K562 (cell line): Measurements from ENCODE around the gene WIF1. TPM values are rescaled to one million over a fixed set of nuclear protein-coding genes. Genes with fewer than 3 reads are reported as not detected.

ENCODE experiments used
- BRD4 ChIP-seq: fragments of 200-600 bp; sonication (generic); IDR thresholded peaks from 2 replicates; pipeline ENCODE4 v1.6.1; 2017; ENCODE audit warnings: inconsistent platforms
- CHD4 ChIP-seq: fragments of 200-600 bp; sonication (generic); IDR thresholded peaks from 3 replicates; pipeline ENCODE4 v1.6.1; 2012; ENCODE audit warnings: low read depth, mild to moderate bottlenecking, mixed read lengths, low read length, inconsistent platforms; ENCODE audit not compliant: insufficient read depth, insufficient replicate concordance, poor library complexity, severe bottlenecking
- CREB3 ChIP-seq: fragments of 450-650 bp; conservative IDR thresholded peaks from 2 replicates; pipeline ENCODE4 v1.6.1; 2016; ENCODE audit warnings: missing genetic modification characterization, low read depth, mild to moderate bottlenecking, missing compliant biosample characterization, moderate library complexity
- MTF1 ChIP-seq: fragments of 250-450 bp; sonication (Bioruptor Pico); IDR thresholded peaks from 2 replicates; pipeline ENCODE4 v1.9.0; 2021; ENCODE audit warnings: moderate library complexity, mild to moderate bottlenecking, inconsistent platforms, borderline replicate concordance
- NFIX ChIP-seq: fragments of 250-450 bp; sonication (Bioruptor Pico); IDR thresholded peaks from 2 replicates; pipeline ENCODE4 v1.4.0; 2020; ENCODE audit warnings: low read depth, mild to moderate bottlenecking, moderate library complexity
- PHF21A ChIP-seq: fragments of 450-650 bp; IDR thresholded peaks from 2 replicates; pipeline ENCODE4 v1.6.1; 2017; ENCODE audit warnings: low read depth, borderline replicate concordance
- TEAD4 ChIP-seq, 2 experiments: sonication (generic) in 1 of 2; formaldehyde crosslinking in 1 of 2; IDR thresholded peaks; 2 replicates each; pipeline versions ENCODE4 v1.6.1 to v1.8.0; 2012 to 2022; ENCODE audit warnings: borderline replicate concordance in 1 of 2, inconsistent platforms in 1 of 2, low read length in 1 of 2, mild to moderate bottlenecking in 1 of 2, missing genetic modification reagents in 1 of 2
- XRCC3 ChIP-seq: fragments of 450-650 bp; IDR thresholded peaks from 2 replicates; pipeline ENCODE4 v1.6.1; 2017; ENCODE audit warnings: mild to moderate bottlenecking, moderate library complexity
- ZKSCAN1 ChIP-seq: fragments of 150-350 bp; IDR thresholded peaks from 2 replicates; pipeline ENCODE4 v1.6.1; 2016; ENCODE audit warnings: low read depth, low read length
- ZNF24 ChIP-seq: fragments of 450-650 bp; IDR thresholded peaks from 2 replicates; pipeline ENCODE4 v1.6.1; 2016
- ZNF354B ChIP-seq: fragments of 250-450 bp; sonication (Bioruptor Pico); IDR thresholded peaks from 2 replicates; pipeline ENCODE4 v1.4.0; 2020
- ZNF668 ChIP-seq: fragments of 250-450 bp; sonication (Bioruptor Pico); IDR thresholded peaks from 2 replicates; pipeline ENCODE4 v1.8.0; 2022; ENCODE audit warnings: mild to moderate bottlenecking, inconsistent platforms
- polyA plus RNA-seq, 8 experiments: library from polyadenylated mRNA; depleted of rRNA in 4 of 8; stranded (reverse) in 5 of 8; unstranded in 3 of 8; fragments of >200 nt; fragmentation: Nextera tagmentation in 2 of 8; fragmentation: Illumina TruSeq in 1 of 8; extraction: Ambion mirVana in 2 of 8; extraction: Trizol in 1 of 8; gene quantifications; 2 replicates each; pipeline versions ENCODE4 v1.2.1 to v1.2.3, GENCODE V29; 2011 to 2014; ENCODE audit warnings: inconsistent platforms in 1 of 8, missing spikeins in 1 of 8
- total RNA-seq, 7 experiments: library from RNA; depleted of rRNA in 6 of 7; stranded (reverse); fragments of >200 nt in 6 of 7; fragmentation: Illumina TruSeq in 2 of 7; extraction: Trizol in 2 of 7; gene quantifications; 2 replicates each; pipeline versions ENCODE4 v1.2.1 to v1.2.3, GENCODE V29; 2011 to 2021; ENCODE audit warnings: low replicate concordance in 1 of 7
- TF ChIP-seq, protein P1 (sequence below): fragments of 200-600 bp; sonication (generic); IDR thresholded peaks from one replicate; pipeline ENCODE4 v1.6.1; 2012; ENCODE audit warnings: mild to moderate bottlenecking, low read depth, low read length, inconsistent platforms

The WIF1 gene
- total and polyA plus RNA-seq, 9 of the 15 experiments (the other 6 are each of a cell fraction or from before 2014, with no cell fraction given), result not detected

- TF ChIP-seq ZNF354B (no peak), ZNF668 (CRISPR knock-in tag) (no peak), TEAD4 (IDR thresholded peaks at IDR 0.05; ENCODE audit: low read length) (peak; percentile 55; the same call in 1 of the 2 replicates), TEAD4 (CRISPR knock-in tag; IDR thresholded peaks at IDR 0.05; ENCODE audit: borderline replicate concordance) (peak; percentile 94; the same call in 1 of the 2 replicates), XRCC3 (no peak), MTF1 (CRISPR knock-in tag) (no peak), PHF21A (no peak), NFIX (no peak), CHD4 (no peak), BRD4 (peak; percentile 79; the same call in 1 of the 2 replicates), ZKSCAN1 (no peak), CREB3 (tag) (0 out of 2 replicates have a peak, but pooled peaks have one; percentile 38), ZNF24 (0 out of 2 replicates have a peak, but pooled peaks have one; percentile 2)
- TF ChIP-seq, protein P1, sequence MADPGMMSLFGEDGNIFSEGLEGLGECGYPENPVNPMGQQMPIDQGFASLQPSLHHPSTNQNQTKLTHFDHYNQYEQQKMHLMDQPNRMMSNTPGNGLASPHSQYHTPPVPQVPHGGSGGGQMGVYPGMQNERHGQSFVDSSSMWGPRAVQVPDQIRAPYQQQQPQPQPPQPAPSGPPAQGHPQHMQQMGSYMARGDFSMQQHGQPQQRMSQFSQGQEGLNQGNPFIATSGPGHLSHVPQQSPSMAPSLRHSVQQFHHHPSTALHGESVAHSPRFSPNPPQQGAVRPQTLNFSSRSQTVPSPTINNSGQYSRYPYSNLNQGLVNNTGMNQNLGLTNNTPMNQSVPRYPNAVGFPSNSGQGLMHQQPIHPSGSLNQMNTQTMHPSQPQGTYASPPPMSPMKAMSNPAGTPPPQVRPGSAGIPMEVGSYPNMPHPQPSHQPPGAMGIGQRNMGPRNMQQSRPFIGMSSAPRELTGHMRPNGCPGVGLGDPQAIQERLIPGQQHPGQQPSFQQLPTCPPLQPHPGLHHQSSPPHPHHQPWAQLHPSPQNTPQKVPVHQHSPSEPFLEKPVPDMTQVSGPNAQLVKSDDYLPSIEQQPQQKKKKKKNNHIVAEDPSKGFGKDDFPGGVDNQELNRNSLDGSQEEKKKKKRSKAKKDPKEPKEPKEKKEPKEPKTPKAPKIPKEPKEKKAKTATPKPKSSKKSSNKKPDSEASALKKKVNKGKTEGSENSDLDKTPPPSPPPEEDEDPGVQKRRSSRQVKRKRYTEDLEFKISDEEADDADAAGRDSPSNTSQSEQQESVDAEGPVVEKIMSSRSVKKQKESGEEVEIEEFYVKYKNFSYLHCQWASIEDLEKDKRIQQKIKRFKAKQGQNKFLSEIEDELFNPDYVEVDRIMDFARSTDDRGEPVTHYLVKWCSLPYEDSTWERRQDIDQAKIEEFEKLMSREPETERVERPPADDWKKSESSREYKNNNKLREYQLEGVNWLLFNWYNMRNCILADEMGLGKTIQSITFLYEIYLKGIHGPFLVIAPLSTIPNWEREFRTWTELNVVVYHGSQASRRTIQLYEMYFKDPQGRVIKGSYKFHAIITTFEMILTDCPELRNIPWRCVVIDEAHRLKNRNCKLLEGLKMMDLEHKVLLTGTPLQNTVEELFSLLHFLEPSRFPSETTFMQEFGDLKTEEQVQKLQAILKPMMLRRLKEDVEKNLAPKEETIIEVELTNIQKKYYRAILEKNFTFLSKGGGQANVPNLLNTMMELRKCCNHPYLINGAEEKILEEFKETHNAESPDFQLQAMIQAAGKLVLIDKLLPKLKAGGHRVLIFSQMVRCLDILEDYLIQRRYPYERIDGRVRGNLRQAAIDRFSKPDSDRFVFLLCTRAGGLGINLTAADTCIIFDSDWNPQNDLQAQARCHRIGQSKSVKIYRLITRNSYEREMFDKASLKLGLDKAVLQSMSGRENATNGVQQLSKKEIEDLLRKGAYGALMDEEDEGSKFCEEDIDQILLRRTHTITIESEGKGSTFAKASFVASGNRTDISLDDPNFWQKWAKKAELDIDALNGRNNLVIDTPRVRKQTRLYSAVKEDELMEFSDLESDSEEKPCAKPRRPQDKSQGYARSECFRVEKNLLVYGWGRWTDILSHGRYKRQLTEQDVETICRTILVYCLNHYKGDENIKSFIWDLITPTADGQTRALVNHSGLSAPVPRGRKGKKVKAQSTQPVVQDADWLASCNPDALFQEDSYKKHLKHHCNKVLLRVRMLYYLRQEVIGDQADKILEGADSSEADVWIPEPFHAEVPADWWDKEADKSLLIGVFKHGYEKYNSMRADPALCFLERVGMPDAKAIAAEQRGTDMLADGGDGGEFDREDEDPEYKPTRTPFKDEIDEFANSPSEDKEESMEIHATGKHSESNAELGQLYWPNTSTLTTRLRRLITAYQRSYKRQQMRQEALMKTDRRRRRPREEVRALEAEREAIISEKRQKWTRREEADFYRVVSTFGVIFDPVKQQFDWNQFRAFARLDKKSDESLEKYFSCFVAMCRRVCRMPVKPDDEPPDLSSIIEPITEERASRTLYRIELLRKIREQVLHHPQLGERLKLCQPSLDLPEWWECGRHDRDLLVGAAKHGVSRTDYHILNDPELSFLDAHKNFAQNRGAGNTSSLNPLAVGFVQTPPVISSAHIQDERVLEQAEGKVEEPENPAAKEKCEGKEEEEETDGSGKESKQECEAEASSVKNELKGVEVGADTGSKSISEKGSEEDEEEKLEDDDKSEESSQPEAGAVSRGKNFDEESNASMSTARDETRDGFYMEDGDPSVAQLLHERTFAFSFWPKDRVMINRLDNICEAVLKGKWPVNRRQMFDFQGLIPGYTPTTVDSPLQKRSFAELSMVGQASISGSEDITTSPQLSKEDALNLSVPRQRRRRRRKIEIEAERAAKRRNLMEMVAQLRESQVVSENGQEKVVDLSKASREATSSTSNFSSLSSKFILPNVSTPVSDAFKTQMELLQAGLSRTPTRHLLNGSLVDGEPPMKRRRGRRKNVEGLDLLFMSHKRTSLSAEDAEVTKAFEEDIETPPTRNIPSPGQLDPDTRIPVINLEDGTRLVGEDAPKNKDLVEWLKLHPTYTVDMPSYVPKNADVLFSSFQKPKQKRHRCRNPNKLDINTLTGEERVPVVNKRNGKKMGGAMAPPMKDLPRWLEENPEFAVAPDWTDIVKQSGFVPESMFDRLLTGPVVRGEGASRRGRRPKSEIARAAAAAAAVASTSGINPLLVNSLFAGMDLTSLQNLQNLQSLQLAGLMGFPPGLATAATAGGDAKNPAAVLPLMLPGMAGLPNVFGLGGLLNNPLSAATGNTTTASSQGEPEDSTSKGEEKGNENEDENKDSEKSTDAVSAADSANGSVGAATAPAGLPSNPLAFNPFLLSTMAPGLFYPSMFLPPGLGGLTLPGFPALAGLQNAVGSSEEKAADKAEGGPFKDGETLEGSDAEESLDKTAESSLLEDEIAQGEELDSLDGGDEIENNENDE, result no peak
Measured at GRCh38 chr12:65169320-65170208, 48.5 kb upstream of the WIF1 start, which contains the start of gene LEMD3 (continued).
